Osteoblast (primary cell): ENCODE measurements around the gene PCDHA10. TPM values are rescaled to one million over a fixed set of nuclear protein-coding genes. Genes with fewer than 3 reads are reported as not detected.
"Not testable (repeated sequence)": the region's sequence is repeated elsewhere in the genome, so short reads cannot be mapped to it uniquely, and the experiment has no call there.

ENCODE experiments used
- DNase-seq: peaks from one replicate; pipeline ENCODE4 v3.0.0; 2011; ENCODE audit warnings: low spot score, mixed read lengths; ENCODE audit not compliant: insufficient read length; ENCODE audit errors: missing footprints
- H2AFZ ChIP-seq: 2 replicates; pipeline ENCODE4 v1.6.0; 2011; ENCODE audit warnings: mild to moderate bottlenecking, low read length
- H3K27ac ChIP-seq: 2 replicates; pipeline ENCODE4 v1.5.1; 2011; ENCODE audit warnings: mild to moderate bottlenecking, low read depth, low read length, moderate library complexity
- H3K27me3 ChIP-seq: 2 replicates; pipeline ENCODE4 v1.6.0; 2012; ENCODE audit warnings: mild to moderate bottlenecking, control low read depth, inconsistent platforms, low read length, moderate library complexity; ENCODE audit not compliant: insufficient read depth
- H3K36me3 ChIP-seq: 2 replicates; pipeline ENCODE4 v1.5.1; 2011; ENCODE audit warnings: mild to moderate bottlenecking, low read length, control low read depth, moderate library complexity; ENCODE audit not compliant: insufficient read depth
- H3K4me1 ChIP-seq: 2 replicates; pipeline ENCODE4 v1.5.1; 2011; ENCODE audit warnings: mild to moderate bottlenecking, low read length, control low read depth, moderate library complexity; ENCODE audit not compliant: insufficient read depth
- H3K4me2 ChIP-seq: 2 replicates; pipeline ENCODE4 v1.6.0; 2011; ENCODE audit warnings: mild to moderate bottlenecking, low read length; ENCODE audit not compliant: insufficient read depth
- H3K4me3 ChIP-seq: fragments of 200-600 bp; sonication (generic); 3 replicates; pipeline ENCODE4 v1.5.1; 2012; ENCODE audit warnings: mild to moderate bottlenecking, low read length, inconsistent platforms; ENCODE audit not compliant: insufficient read depth
- H3K79me2 ChIP-seq: 2 replicates; pipeline ENCODE4 v1.6.0; 2012; ENCODE audit warnings: mild to moderate bottlenecking, low read length, control low read depth, inconsistent platforms; ENCODE audit not compliant: insufficient read depth
- H3K9me3 ChIP-seq: 2 replicates; pipeline ENCODE4 v1.5.1; 2011; ENCODE audit warnings: low read depth, low read length, control low read depth
- H4K20me1 ChIP-seq: 2 replicates; pipeline ENCODE4 v1.6.0; 2012; ENCODE audit warnings: mild to moderate bottlenecking, low read length, control low read depth; ENCODE audit not compliant: insufficient read depth
- CTCF ChIP-seq: IDR thresholded peaks from 2 replicates; pipeline ENCODE4 v1.5.1; 2011; ENCODE audit warnings: mild to moderate bottlenecking, low read depth, low read length, moderate library complexity; ENCODE audit errors: extremely low read depth
- total RNA-seq: library from RNA; depleted of rRNA; stranded (reverse); fragments of >200 nt; gene quantifications from 2 replicates; pipeline ENCODE4 v1.2.3, GENCODE V29; 2012

The PCDHA10 gene
- total RNA-seq, 1 donor, result 0.36 TPM

- H3K27ac ChIP-seq, result no peak overlapping the region
- H2AFZ ChIP-seq, result no peak overlapping the region
- no peak for DNase-seq
- H3K9me3 ChIP-seq, result no peaks in the 10 kb centered on the region
- H4K20me1 ChIP-seq, result no peaks in the 10 kb centered on the region
- no peak overlapping the region for H3K4me3 ChIP-seq
- H3K4me1 ChIP-seq, result no peaks in the 10 kb centered on the region
- H3K4me2 ChIP-seq, result no peak overlapping the region
- TF ChIP-seq CTCF, result no peak
- H3K79me2 ChIP-seq, result no peaks in the 10 kb centered on the region
- no peaks in the 10 kb centered on the region for H3K27me3 ChIP-seq
- no peaks in the 10 kb centered on the region for H3K36me3 ChIP-seq
These were observed 12.6 kb upstream of the PCDHA10 start for GRCh38 chr5:140842798-140843733.

- not testable (repeated sequence) for H3K27me3 ChIP-seq, H4K20me1 ChIP-seq, H3K9me3 ChIP-seq, H3K4me3 ChIP-seq, H3K4me2 ChIP-seq, H2AFZ ChIP-seq, H3K79me2 ChIP-seq, DNase-seq, H3K36me3 ChIP-seq, H3K27ac ChIP-seq, H3K4me1 ChIP-seq
These were observed 7.3 kb upstream of the PCDHA10 start, which contains the start of gene PCDHA9 for GRCh38 chr5:140848139-140849102. Gene PCDHA9 (plus strand): TSS chr5:140848382. CDS start chr5:140848496, 114 bp downstream.

- not testable (repeated sequence) for H3K27me3 ChIP-seq, H3K4me1 ChIP-seq, H3K4me2 ChIP-seq, H3K9me3 ChIP-seq, H2AFZ ChIP-seq, H3K27ac ChIP-seq, H3K36me3 ChIP-seq, H4K20me1 ChIP-seq, H3K79me2 ChIP-seq, DNase-seq, H3K4me3 ChIP-seq
These were observed 5.7 kb upstream of the PCDHA10 start for GRCh38 chr5:140849831-140850634.

GRCh38 chr5:140857177-140857986 lies 1.7 kb downstream of the PCDHA10 start:
- Histone ChIP-seq H3K79me2 (no peaks in the 10 kb centered on the region), H3K4me1 (no peaks in the 10 kb centered on the region), H3K36me3 (no peaks in the 10 kb centered on the region), H3K27me3 (no peaks in the 10 kb centered on the region), H3K4me3 (no peak overlapping the region), H3K9me3 (no peaks in the 10 kb centered on the region), H2AFZ (no peak overlapping the region), H3K4me2 (no peak overlapping the region), H3K27ac (no peak overlapping the region), H4K20me1 (no peaks in the 10 kb centered on the region)
- DNase-seq, result no peak
- TF ChIP-seq CTCF, result no peak
